WTC11 (cell line): ENCODE measurements around the gene FER. TPM values are rescaled to one million over a fixed set of nuclear protein-coding genes. Genes with fewer than 3 reads are reported as not detected.

Experiments
- ATAC-seq: fragments of 200-7000 bp; cut with Tn5 transposase; 2 replicates; pipeline ENCODE4 v1.10.0; 2021; ENCODE audit warnings: mild to moderate bottlenecking, moderate library complexity
- CTCF ChIA-PET: fragments of 300-600 bp; sonication (Branson Sonifier 250); formaldehyde crosslinking; loops from one replicate; lab custom pipeline; 2021; ENCODE audit warnings: antibody characterized with exemption; lab: Charles Lee
- POLR2A ChIA-PET: fragments of 350-600 bp; sonication (Branson Sonifier 250); formaldehyde crosslinking; loops from one replicate; lab custom pipeline; 2021; ENCODE audit warnings: antibody characterized with exemption; lab: Charles Lee
- DNase-seq: peaks from one replicate; pipeline ENCODE4 v3.0.0; 2021; ENCODE audit warnings: low spot score
- H3K27ac Mint-ChIP-seq: 2 replicates; pipeline ENCODE4 v1.8.0; 2021; ENCODE audit warnings: mixed read lengths
- H3K27me3 Mint-ChIP-seq: 2 replicates; pipeline ENCODE4 v1.8.0; 2021; ENCODE audit warnings: low read depth, mild to moderate bottlenecking, moderate library complexity, mixed read lengths
- H3K36me3 Mint-ChIP-seq: 2 replicates; pipeline ENCODE4 v1.8.0; 2021; ENCODE audit warnings: mixed read lengths
- H3K4me1 Mint-ChIP-seq: 2 replicates; pipeline ENCODE4 v1.8.0; 2022; ENCODE audit warnings: mixed read lengths
- H3K4me3 Mint-ChIP-seq: 2 replicates; pipeline ENCODE4 v1.8.0; 2021; ENCODE audit warnings: mild to moderate bottlenecking, moderate library complexity, mixed read lengths
- H3K9me3 Mint-ChIP-seq: 2 replicates; pipeline ENCODE4 v1.8.0; 2021; ENCODE audit warnings: mixed read lengths
- ATF2 ChIP-seq: sonication (generic); formaldehyde crosslinking; IDR thresholded peaks from 2 replicates; pipeline ENCODE4 v1.8.1; 2022; ENCODE audit warnings: low read depth, missing genetic modification reagents, borderline replicate concordance
- ELF4 ChIP-seq: sonication (generic); formaldehyde crosslinking; IDR thresholded peaks from 2 replicates; pipeline ENCODE4 v1.8.1; 2022; ENCODE audit warnings: low read depth, mild to moderate bottlenecking, moderate library complexity, missing genetic modification reagents
- ETV6 ChIP-seq: sonication (generic); formaldehyde crosslinking; IDR thresholded peaks from 2 replicates; pipeline ENCODE4 v1.8.1; 2022; ENCODE audit warnings: mild to moderate bottlenecking, missing genetic modification reagents
- HMGA2 ChIP-seq: fragments of 250-450 bp; sonication (Bioruptor Pico); IDR thresholded peaks from 2 replicates; pipeline ENCODE4 v1.4.0; 2021; ENCODE audit warnings: mild to moderate bottlenecking, moderate library complexity
- MLX ChIP-seq: sonication (generic); formaldehyde crosslinking; IDR thresholded peaks from 2 replicates; pipeline ENCODE4 v1.8.1; 2023; ENCODE audit warnings: mild to moderate bottlenecking, missing genetic modification reagents, moderate library complexity
- NFE2L1 ChIP-seq: sonication (generic); formaldehyde crosslinking; IDR thresholded peaks from 2 replicates; pipeline ENCODE4 v1.8.1; 2023; ENCODE audit warnings: missing genetic modification reagents
- PREB ChIP-seq: sonication (generic); formaldehyde crosslinking; IDR thresholded peaks from 2 replicates; pipeline ENCODE4 v1.8.1; 2022; ENCODE audit warnings: mild to moderate bottlenecking, missing genetic modification reagents, moderate library complexity, borderline replicate concordance
- SMAD4 ChIP-seq: sonication (generic); formaldehyde crosslinking; IDR thresholded peaks from 2 replicates; pipeline ENCODE4 v1.8.0; 2022; ENCODE audit warnings: mild to moderate bottlenecking, missing genetic modification reagents
- SOX15 ChIP-seq: fragments of 250-450 bp; sonication (Bioruptor Pico); IDR thresholded peaks from 2 replicates; pipeline ENCODE4 v1.9.0; 2021; ENCODE audit warnings: mild to moderate bottlenecking
- USF1 ChIP-seq: sonication (generic); formaldehyde crosslinking; IDR thresholded peaks from 2 replicates; pipeline ENCODE4 v1.8.0; 2022; ENCODE audit warnings: mild to moderate bottlenecking, missing genetic modification reagents
- ZBTB21 ChIP-seq: sonication (generic); formaldehyde crosslinking; IDR thresholded peaks from 2 replicates; pipeline ENCODE4 v1.8.1; 2023; ENCODE audit warnings: mild to moderate bottlenecking, missing genetic modification reagents, borderline replicate concordance
- ZBTB43 ChIP-seq: sonication (generic); formaldehyde crosslinking; IDR thresholded peaks from 2 replicates; pipeline ENCODE4 v1.8.1; 2023; ENCODE audit warnings: mild to moderate bottlenecking, missing genetic modification reagents
- ZNF263 ChIP-seq: sonication (generic); formaldehyde crosslinking; IDR thresholded peaks from 2 replicates; pipeline ENCODE4 v1.8.1; 2022; ENCODE audit warnings: low read depth, mild to moderate bottlenecking, moderate library complexity, missing genetic modification reagents
- ZNF671 ChIP-seq: fragments of 250-450 bp; sonication (Bioruptor Pico); IDR thresholded peaks from 2 replicates; pipeline ENCODE4 v1.8.0; 2021; ENCODE audit warnings: mild to moderate bottlenecking
- total RNA-seq: library from RNA; stranded (reverse); gene quantifications from 3 replicates; pipeline ENCODE4 v1.2.3, GENCODE V29; 2021
- TF ChIP-seq, protein P1 (sequence below): sonication (generic); formaldehyde crosslinking; conservative IDR thresholded peaks from 2 replicates; pipeline ENCODE4 v1.8.1; 2023; ENCODE audit warnings: mild to moderate bottlenecking, low read depth, missing genetic modification reagents, moderate library complexity
- TF ChIP-seq, protein P2 (sequence below): sonication (generic); formaldehyde crosslinking; IDR thresholded peaks from 2 replicates; pipeline ENCODE4 v1.8.1; 2023; ENCODE audit warnings: mild to moderate bottlenecking, moderate library complexity, missing genetic modification reagents
- TF ChIP-seq, protein P3 (sequence below): fragments of 250-450 bp; sonication (Bioruptor Pico); IDR thresholded peaks from 2 replicates; pipeline ENCODE4 v1.9.0; 2021; ENCODE audit warnings: mild to moderate bottlenecking

FER gene
- total RNA-seq, 1 experiment from 2014 or later, result 13.8 TPM

DNA sequence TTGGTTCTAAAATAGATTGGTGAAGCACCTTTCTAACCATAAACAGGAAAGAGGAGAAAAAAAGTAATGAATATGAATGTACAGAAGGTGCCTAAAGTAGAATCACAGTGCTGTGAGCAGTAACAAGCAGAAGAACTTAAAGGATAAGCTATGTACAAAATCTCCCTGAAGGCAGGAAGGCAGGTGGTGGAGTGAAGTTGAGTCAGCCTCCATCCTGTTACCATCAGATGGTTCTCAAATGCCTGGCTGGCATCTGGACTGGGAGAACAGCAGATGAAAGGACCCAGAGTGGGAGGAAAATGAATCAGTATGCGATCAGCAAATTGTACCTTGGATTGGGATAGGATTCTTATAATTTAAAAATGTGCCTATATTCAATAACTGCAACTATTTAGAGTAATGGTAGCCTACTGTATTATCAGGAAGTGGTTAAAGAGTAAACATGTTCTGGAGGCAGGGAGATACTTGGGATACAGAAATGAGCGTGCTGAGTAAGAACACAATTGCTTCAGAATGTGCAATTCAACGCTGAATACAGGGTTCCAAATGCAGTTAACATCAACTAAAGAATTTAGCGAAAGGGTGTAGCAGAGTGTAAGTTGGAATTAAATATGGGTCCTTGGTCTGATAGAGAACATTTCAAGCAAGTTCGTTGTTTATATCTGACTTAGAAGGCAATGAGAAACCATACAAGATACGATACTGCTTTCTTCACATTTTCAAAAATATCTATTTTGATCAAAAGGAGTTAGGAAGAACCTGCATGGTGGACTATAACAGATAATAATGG, 21.1 kb upstream of the FER start (continued):
- TF ChIP-seq ATF2 (no peak), ZBTB43 (CRISPR knock-in tag) (no peak), ZNF671 (CRISPR knock-in tag) (no peak), ZBTB21 (CRISPR knock-in tag) (no peak), USF1 (CRISPR knock-in tag) (no peak), PREB (CRISPR knock-in tag) (no peak), MLX (CRISPR knock-in tag) (no peak), ELF4 (no peak), HMGA2 (no peak), SMAD4 (CRISPR knock-in tag) (no peak), NFE2L1 (CRISPR knock-in tag) (no peak), ZNF263 (CRISPR knock-in tag) (no peak), ETV6 (CRISPR knock-in tag) (no peak)
- TF ChIP-seq, protein P1, sequence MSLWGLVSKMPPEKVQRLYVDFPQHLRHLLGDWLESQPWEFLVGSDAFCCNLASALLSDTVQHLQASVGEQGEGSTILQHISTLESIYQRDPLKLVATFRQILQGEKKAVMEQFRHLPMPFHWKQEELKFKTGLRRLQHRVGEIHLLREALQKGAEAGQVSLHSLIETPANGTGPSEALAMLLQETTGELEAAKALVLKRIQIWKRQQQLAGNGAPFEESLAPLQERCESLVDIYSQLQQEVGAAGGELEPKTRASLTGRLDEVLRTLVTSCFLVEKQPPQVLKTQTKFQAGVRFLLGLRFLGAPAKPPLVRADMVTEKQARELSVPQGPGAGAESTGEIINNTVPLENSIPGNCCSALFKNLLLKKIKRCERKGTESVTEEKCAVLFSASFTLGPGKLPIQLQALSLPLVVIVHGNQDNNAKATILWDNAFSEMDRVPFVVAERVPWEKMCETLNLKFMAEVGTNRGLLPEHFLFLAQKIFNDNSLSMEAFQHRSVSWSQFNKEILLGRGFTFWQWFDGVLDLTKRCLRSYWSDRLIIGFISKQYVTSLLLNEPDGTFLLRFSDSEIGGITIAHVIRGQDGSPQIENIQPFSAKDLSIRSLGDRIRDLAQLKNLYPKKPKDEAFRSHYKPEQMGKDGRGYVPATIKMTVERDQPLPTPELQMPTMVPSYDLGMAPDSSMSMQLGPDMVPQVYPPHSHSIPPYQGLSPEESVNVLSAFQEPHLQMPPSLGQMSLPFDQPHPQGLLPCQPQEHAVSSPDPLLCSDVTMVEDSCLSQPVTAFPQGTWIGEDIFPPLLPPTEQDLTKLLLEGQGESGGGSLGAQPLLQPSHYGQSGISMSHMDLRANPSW, result no peak
- TF ChIP-seq, protein P2, sequence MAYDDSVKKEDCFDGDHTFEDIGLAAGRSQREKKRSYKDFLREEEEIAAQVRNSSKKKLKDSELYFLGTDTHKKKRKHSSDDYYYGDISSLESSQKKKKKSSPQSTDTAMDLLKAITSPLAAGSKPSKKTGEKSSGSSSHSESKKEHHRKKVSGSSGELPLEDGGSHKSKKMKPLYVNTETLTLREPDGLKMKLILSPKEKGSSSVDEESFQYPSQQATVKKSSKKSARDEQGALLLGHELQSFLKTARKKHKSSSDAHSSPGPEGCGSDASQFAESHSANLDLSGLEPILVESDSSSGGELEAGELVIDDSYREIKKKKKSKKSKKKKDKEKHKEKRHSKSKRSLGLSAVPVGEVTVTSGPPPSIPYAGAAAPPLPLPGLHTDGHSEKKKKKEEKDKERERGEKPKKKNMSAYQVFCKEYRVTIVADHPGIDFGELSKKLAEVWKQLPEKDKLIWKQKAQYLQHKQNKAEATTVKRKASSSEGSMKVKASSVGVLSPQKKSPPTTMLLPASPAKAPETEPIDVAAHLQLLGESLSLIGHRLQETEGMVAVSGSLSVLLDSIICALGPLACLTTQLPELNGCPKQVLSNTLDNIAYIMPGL (CRISPR knock-in tag), result no peak
- TF ChIP-seq, all 79 proteins: peak for 0

DNA sequence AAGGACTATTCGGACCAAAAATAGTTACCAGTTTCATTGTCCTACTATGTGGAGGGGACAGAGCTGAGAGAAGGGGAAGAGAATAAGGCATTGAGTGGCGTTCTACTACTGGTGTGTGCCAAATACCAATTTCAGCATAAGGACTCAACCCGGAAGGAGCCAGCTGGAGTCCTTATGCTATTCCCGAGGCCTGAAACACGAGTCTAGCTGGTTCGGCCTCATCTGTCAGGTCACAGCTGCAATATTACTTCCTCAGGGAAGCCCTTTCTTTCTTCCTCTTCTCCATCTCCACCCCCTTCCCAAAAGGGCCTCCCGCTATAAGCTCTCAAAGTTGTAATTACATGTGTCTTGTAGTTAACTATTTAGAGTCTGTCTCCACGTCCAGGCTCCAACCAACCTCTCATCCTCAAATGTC, 20.5 kb upstream of the FER start:
- H3K27ac Mint-ChIP-seq, result peak overlapping the region; percentile 55
- no peaks in the 10 kb centered on the region for H3K36me3 Mint-ChIP-seq
- POLR2A ChIA-PET, result interaction anchor here (0.6 to 4.1 kb wide), 9 partner anchors 22 to 549 kb away, joined by 3 to 54 read pairs (median 4); partner anchors contain the start of genes FBXL17 and FER
- TF ChIP-seq SOX15 (CRISPR knock-in tag), result no peak
- TF ChIP-seq, protein P3, sequence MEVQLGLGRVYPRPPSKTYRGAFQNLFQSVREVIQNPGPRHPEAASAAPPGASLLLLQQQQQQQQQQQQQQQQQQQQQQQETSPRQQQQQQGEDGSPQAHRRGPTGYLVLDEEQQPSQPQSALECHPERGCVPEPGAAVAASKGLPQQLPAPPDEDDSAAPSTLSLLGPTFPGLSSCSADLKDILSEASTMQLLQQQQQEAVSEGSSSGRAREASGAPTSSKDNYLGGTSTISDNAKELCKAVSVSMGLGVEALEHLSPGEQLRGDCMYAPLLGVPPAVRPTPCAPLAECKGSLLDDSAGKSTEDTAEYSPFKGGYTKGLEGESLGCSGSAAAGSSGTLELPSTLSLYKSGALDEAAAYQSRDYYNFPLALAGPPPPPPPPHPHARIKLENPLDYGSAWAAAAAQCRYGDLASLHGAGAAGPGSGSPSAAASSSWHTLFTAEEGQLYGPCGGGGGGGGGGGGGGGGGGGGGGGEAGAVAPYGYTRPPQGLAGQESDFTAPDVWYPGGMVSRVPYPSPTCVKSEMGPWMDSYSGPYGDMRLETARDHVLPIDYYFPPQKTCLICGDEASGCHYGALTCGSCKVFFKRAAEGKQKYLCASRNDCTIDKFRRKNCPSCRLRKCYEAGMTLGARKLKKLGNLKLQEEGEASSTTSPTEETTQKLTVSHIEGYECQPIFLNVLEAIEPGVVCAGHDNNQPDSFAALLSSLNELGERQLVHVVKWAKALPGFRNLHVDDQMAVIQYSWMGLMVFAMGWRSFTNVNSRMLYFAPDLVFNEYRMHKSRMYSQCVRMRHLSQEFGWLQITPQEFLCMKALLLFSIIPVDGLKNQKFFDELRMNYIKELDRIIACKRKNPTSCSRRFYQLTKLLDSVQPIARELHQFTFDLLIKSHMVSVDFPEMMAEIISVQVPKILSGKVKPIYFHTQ (CRISPR knock-in tag), result no peak
- TF ChIP-seq HMGA2, result no peak
- CTCF ChIA-PET, result interaction anchor here (0.9 to 1.7 kb wide), 3 partner anchors 9 to 85 kb away, joined by 4 to 8 read pairs (median 5); no protein-coding TSS in a partner anchor
- H3K4me3 Mint-ChIP-seq, result peak overlapping the region; percentile 80
- H3K27me3 Mint-ChIP-seq, result no peaks in the 10 kb centered on the region
- DNase-seq (no peak), ATAC-seq (no peak)
- H3K9me3 Mint-ChIP-seq, result no peaks in the 10 kb centered on the region
- H3K4me1 Mint-ChIP-seq, result peaks cover 37% of the 10 kb centered on the region
